GM19035 (cell line): ENCODE measurements around the gene FBXO2.

Experiments
- ATAC-seq: cut with Tn5 transposase; IDR thresholded peaks from one replicate; pipeline ENCODE4 v1.9.1; 2021; ENCODE audit not compliant: unreplicated experiment

FBXO2 gene

DNA sequence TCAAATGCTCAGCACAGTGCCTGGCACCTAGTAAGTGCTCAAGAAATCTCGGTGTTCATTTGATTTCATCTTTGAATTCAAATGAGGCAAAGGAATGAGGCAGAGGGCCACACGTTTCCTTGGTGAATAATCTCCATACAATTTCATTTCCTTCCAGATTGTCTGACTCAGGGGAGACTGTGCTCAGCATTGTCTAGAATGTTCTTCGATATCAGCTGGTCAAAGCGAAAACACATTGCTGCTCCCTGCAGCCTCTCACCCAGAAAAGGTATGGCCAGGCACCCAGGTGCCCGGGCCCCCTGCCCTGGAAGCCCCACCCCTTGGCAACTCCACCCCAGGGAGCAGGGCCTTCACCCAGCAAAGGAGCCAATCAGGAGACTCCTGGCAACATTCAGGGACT, 55.8 kb downstream of the FBXO2 start:
- no peak for ATAC-seq
